Measurements from ENCODE around the gene ESYT1.

Gene ESYT1

GRCh38 chr12:56188131-56188777 lies 60.2 kb downstream of the ESYT1 start:
- CTCF ChIA-PET, result interaction anchor here (0.5 to 6.1 kb wide), 21 partner anchors 8 to 450 kb away, joined by 3 to 86 read pairs (median 12); partner anchors contain the start of genes ANKRD52, ESYT1, PA2G4 and RNF41
- no peaks in the 10 kb centered on the region for H3K9me3 ChIP-seq (ENCODE audit: control insufficient read depth, insufficient read depth, low read depth, low read length)
- peak overlapping the region; percentile 78 for H3K27ac ChIP-seq (ENCODE audit: extremely low read depth, low read depth, low read length)
- no peaks in the 10 kb centered on the region; the same call in 1 of the 2 replicates for H3K4me1 ChIP-seq (ENCODE audit: control insufficient read depth, insufficient read depth, low read length)
- POLR2A ChIA-PET, result interaction anchor here (0.6 to 5.3 kb wide), 11 partner anchors 11 to 84 kb away, joined by 3 to 59 read pairs (median 14); partner anchors contain the start of genes ESYT1, MYL6, PA2G4 and RNF41
- TF ChIP-seq ZNF629 (tag by site-specific recombination; IDR thresholded peaks at IDR 0.05) (no peak), ZNF76 (tag by site-specific recombination; IDR thresholded peaks at IDR 0.05; ENCODE audit: borderline replicate concordance, low read depth) (no peak), ZNF843 (tag by site-specific recombination; IDR thresholded peaks at IDR 0.05) (no peak), SP7 (tag by site-specific recombination; IDR thresholded peaks at IDR 0.05) (no peak), ZNF184 (tag by site-specific recombination; IDR thresholded peaks at IDR 0.05) (no peak), ZNF398 (tag by site-specific recombination; IDR thresholded peaks at IDR 0.05) (no peak), ZNF239 (tag by site-specific recombination; IDR thresholded peaks at IDR 0.05) (no peak), ZNF133 (tag by site-specific recombination; IDR thresholded peaks at IDR 0.05) (no peak), ZBTB26 (tag by site-specific recombination; optimal IDR thresholded peaks at IDR 0.05) (no peak), ZBTB44 (tag by site-specific recombination; IDR thresholded peaks at IDR 0.05) (no peak), ZNF747 (tag by site-specific recombination; IDR thresholded peaks at IDR 0.05) (no peak), ZNF138 (tag by site-specific recombination; IDR thresholded peaks at IDR 0.05; ENCODE audit: borderline replicate concordance) (no peak), ZNF639 (tag by site-specific recombination; IDR thresholded peaks at IDR 0.05) (no peak), EGR2 (tag by site-specific recombination; IDR thresholded peaks at IDR 0.05; ENCODE audit: low read depth) (no peak), ZNF114 (tag by site-specific recombination; IDR thresholded peaks at IDR 0.05) (no peak), KLF10 (tag by site-specific recombination; IDR thresholded peaks at IDR 0.05) (no peak), MEIS1 (CRISPR knock-in tag; IDR thresholded peaks at IDR 0.05; ENCODE audit: borderline replicate concordance) (no peak)
- H3K36me3 ChIP-seq (ENCODE audit: control insufficient read depth in 2 of 2, insufficient read depth in 1 of 2, low read length in 2 of 2), result peaks cover 26 to 41% of the 10 kb centered on the region in 2 experiments
- peak overlapping the region; percentile 87 for H3K4me3 ChIP-seq (ENCODE audit: low read depth, low read length)

GRCh38 chr12:56188778-56189098 lies 60.7 kb downstream of the ESYT1 start:
- CTCF ChIA-PET, result interaction anchor here (0.6 to 6.1 kb wide), 25 partner anchors 9 to 948 kb away, joined by 3 to 86 read pairs (median 10); partner anchors contain the start of genes ANKRD52, ESYT1, PA2G4 and RNF41
- peak; percentile 34; the same call in 1 of the 2 replicates for TF ChIP-seq ZBTB48 (tag by site-specific recombination; IDR thresholded peaks at IDR 0.05)
- TF ChIP-seq ZNF138 (tag by site-specific recombination; IDR thresholded peaks at IDR 0.05; ENCODE audit: borderline replicate concordance), result no peak
- peak; percentile 6 for TF ChIP-seq ZBTB26 (tag by site-specific recombination; optimal IDR thresholded peaks at IDR 0.05)
- TF ChIP-seq GLIS1 (tag by site-specific recombination; IDR thresholded peaks at IDR 0.05), result 0 out of 2 replicates have a peak, but pooled peaks have one; percentile 12
- 0 out of 2 replicates have a peak, but pooled peaks have one; percentile 25 for TF ChIP-seq ZIC2 (tag by site-specific recombination; IDR thresholded peaks at IDR 0.05)
- TF ChIP-seq ZBTB8A (tag by site-specific recombination; IDR thresholded peaks at IDR 0.05), result peak; percentile 86
- no peak for TF ChIP-seq ZNF76 (tag by site-specific recombination; IDR thresholded peaks at IDR 0.05; ENCODE audit: borderline replicate concordance, low read depth)
- TF ChIP-seq ZNF121 (tag by site-specific recombination; IDR thresholded peaks at IDR 0.05), result no peak
- no peak for TF ChIP-seq ZNF37A (tag by site-specific recombination; IDR thresholded peaks at IDR 0.05)
- no peak for TF ChIP-seq SP7 (tag by site-specific recombination; IDR thresholded peaks at IDR 0.05)

More at GRCh38 chr12:56188778-56189098, 60.7 kb downstream of the ESYT1 start:
- peaks cover 21 to 36% of the 10 kb centered on the region in 2 experiments for H3K36me3 ChIP-seq (ENCODE audit: control insufficient read depth in 2 of 2, insufficient read depth in 1 of 2, low read length in 2 of 2)
- H3K4me3 ChIP-seq (ENCODE audit: low read depth, low read length), result peak overlapping the region; percentile 87
- H3K4me1 ChIP-seq (ENCODE audit: control insufficient read depth, insufficient read depth, low read length), result no peaks in the 10 kb centered on the region; the same call in 1 of the 2 replicates
- POLR2A ChIA-PET, result interaction anchor here (0.7 to 5.3 kb wide), 13 partner anchors 11 to 142 kb away, joined by 3 to 59 read pairs (median 9); partner anchors contain the start of genes ANKRD52, ESYT1, MYL6 and PA2G4
- peak overlapping the region; percentile 78 for H3K27ac ChIP-seq (ENCODE audit: extremely low read depth, low read depth, low read length)
- H3K9me3 ChIP-seq (ENCODE audit: control insufficient read depth, insufficient read depth, low read depth, low read length), result no peaks in the 10 kb centered on the region
